ENCODE measurements around the gene ARHGAP22. TPM values are rescaled to one million over a fixed set of nuclear protein-coding genes. Genes with fewer than 3 reads are reported as not detected.

ARHGAP22 gene
- total and polyA plus RNA-seq, 8 donors = 2.2 to 10.4 (median 2.8) TPM

DNA sequence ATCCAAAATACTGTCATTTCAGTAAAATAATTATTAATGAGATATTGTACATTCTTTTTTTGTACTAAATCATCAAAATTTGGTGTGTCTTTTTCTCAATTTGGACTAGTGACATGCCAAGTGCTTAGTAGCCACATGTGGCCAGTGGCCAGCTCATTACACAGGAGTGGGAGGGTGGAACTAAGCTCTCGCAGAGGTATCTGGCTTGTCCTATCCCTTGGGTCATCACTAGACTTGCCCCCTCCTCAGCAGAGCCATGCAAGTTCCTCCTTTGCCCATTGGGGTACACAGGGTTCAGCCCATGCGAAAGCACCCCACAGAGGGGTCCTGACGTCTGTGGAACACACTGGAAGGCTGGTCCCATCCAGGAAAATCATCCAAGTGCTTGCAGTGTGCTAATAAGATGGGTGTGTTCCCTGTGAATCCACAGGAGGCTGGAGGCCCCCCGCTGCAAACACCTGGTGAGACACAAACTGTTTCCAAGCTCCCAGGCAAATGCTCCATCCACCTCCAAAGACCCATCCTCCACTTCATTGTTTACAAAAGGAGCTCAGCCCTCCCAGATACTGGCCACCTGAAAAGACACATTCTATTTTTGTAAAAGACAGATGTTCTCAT lies 1.3 kb downstream of the ARHGAP22 start:
- Histone ChIP-seq H3K36me3 (no peaks in the 10 kb centered on the region), H3K27me3 (peaks cover 6 to 29% of the 10 kb centered on the region in 2 donors), H3K27ac (no peak overlapping the region), H3K4me1 (peaks cover 7 to 47% of the 10 kb centered on the region in 2 donors), H3K9me3 (no peaks in the 10 kb centered on the region), H3K4me3 (peak overlapping the region in 1 of 2 donors; percentile 49)
- no peak for DNase-seq
- TF ChIP-seq, protein P1, sequence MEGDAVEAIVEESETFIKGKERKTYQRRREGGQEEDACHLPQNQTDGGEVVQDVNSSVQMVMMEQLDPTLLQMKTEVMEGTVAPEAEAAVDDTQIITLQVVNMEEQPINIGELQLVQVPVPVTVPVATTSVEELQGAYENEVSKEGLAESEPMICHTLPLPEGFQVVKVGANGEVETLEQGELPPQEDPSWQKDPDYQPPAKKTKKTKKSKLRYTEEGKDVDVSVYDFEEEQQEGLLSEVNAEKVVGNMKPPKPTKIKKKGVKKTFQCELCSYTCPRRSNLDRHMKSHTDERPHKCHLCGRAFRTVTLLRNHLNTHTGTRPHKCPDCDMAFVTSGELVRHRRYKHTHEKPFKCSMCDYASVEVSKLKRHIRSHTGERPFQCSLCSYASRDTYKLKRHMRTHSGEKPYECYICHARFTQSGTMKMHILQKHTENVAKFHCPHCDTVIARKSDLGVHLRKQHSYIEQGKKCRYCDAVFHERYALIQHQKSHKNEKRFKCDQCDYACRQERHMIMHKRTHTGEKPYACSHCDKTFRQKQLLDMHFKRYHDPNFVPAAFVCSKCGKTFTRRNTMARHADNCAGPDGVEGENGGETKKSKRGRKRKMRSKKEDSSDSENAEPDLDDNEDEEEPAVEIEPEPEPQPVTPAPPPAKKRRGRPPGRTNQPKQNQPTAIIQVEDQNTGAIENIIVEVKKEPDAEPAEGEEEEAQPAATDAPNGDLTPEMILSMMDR (IDR thresholded peaks at IDR 0.05) = no peak
- ATAC-seq = no peak
- intact Hi-C loops (cut with DNase I) = no loop called here

- no peak for DNase-seq
- Histone ChIP-seq H3K36me3 (no peaks in the 10 kb centered on the region), H3K4me1 (peaks cover 7 to 40% of the 10 kb centered on the region in 2 donors), H3K9me3 (no peaks in the 10 kb centered on the region), H3K27me3 (peaks cover 6 to 29% of the 10 kb centered on the region in 2 donors), H3K4me3 (no peak overlapping the region), H3K27ac (no peak overlapping the region)
- TF ChIP-seq, protein P1 (IDR thresholded peaks at IDR 0.05) = no peak
- intact Hi-C loops (cut with DNase I) = no loop called here
- no peak for ATAC-seq
Measured at GRCh38 chr10:48602401-48603135, 2.3 kb downstream of the ARHGAP22 start.

- DNase-seq (no peak), ATAC-seq (no peak)
- H3K4me1 ChIP-seq = peaks cover 7 to 32% of the 10 kb centered on the region in 2 donors
- no peaks in the 10 kb centered on the region for H3K9me3 ChIP-seq
- H3K4me3 ChIP-seq = no peak overlapping the region
- H3K27ac ChIP-seq = no peak overlapping the region
- H3K36me3 ChIP-seq = no peaks in the 10 kb centered on the region
- intact Hi-C loops (cut with DNase I) = no loop called here
- peaks cover 6 to 29% of the 10 kb centered on the region in 2 donors for H3K27me3 ChIP-seq
- TF ChIP-seq, protein P1 (IDR thresholded peaks at IDR 0.05) = no peak
Measured at GRCh38 chr10:48601789-48602188, 3.1 kb downstream of the ARHGAP22 start.

DNA sequence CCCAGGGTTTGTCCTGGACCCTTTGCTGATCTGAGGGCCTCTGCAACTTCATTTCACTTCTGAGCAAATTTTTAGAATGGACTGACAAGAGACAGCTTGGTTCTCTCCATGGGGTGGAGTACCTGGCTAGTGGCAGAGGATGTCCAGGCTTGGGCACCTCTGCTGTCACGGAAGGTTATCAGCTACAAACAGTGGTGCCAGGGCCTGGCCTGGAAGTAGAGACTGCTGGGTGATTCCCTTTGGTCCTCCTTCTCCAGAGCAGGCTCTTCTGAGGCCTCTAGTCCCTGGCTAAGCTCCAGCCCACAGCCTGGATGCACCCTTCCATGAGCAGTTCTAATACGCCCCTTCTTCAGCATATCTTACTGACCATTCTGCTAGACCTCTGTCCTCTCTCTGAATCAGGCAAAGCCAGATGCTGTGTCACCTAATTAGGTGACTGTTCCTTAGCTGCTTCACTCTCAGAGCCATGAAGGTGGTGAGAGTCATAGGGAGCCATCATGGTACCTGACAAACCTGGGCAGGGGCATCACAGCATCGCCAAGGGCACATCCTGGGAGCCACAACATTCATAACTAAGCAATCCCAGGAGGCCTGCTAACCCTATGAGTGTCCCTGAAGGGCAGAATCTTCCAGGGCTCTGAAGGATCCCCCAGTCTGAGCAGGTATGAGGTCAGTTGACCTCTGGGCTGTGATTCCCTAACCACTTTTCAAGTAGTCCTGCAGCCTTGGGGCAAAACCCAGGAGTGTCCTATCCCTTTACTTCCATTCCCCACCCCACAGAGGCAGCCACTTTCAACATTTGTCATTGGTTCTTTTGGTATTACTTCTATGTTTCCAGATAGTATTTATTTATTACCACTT lies 4.0 kb downstream of the ARHGAP22 start:
- intact Hi-C loops (cut with DNase I) = no loop called here

More for the DNA sequence above, 4.0 kb downstream of the ARHGAP22 start:
- no peak overlapping the region for H3K4me3 ChIP-seq
- H3K27me3 ChIP-seq = peaks cover 6 to 26% of the 10 kb centered on the region in 2 donors
- ATAC-seq = no peak
- H3K27ac ChIP-seq = no peak overlapping the region
- peaks cover 7 to 23% of the 10 kb centered on the region in 2 donors for H3K4me1 ChIP-seq
- H3K36me3 ChIP-seq = no peaks in the 10 kb centered on the region
- no peak for DNase-seq
- no peaks in the 10 kb centered on the region for H3K9me3 ChIP-seq
- TF ChIP-seq, protein P1 (IDR thresholded peaks at IDR 0.05) = no peak
